Measurements from ENCODE around the gene MAOA. TPM values are rescaled to one million over a fixed set of nuclear protein-coding genes. Genes with fewer than 3 reads are reported as not detected.

The MAOA gene
- polyA plus RNA-seq, 1 donor from 2014 or later = 1.3 TPM

DNA sequence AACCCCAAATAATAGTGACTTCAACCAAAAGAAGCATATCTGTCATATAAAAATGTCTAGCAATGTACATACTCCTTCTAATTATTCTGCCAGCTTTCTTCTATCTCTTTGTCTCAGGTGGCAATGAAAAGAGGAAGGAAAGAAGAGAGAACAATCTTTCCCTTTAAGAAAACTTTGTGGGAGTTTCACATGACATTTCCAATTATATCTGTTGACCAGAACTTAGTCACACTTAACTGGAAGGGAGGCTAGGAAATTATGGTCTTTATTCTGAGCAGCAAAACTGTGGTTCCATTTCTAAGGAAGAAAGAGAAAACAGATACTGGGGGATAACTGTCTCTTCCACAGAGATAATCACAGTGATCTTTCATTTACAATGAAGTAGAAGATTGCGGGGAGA is 12.9 kb upstream of the MAOA start (continued):
- TF ChIP-seq, protein P1, sequence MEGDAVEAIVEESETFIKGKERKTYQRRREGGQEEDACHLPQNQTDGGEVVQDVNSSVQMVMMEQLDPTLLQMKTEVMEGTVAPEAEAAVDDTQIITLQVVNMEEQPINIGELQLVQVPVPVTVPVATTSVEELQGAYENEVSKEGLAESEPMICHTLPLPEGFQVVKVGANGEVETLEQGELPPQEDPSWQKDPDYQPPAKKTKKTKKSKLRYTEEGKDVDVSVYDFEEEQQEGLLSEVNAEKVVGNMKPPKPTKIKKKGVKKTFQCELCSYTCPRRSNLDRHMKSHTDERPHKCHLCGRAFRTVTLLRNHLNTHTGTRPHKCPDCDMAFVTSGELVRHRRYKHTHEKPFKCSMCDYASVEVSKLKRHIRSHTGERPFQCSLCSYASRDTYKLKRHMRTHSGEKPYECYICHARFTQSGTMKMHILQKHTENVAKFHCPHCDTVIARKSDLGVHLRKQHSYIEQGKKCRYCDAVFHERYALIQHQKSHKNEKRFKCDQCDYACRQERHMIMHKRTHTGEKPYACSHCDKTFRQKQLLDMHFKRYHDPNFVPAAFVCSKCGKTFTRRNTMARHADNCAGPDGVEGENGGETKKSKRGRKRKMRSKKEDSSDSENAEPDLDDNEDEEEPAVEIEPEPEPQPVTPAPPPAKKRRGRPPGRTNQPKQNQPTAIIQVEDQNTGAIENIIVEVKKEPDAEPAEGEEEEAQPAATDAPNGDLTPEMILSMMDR (IDR thresholded peaks at IDR 0.05; ENCODE audit: poor library complexity, severe bottlenecking) = no peak
- TF ChIP-seq TAF1 (IDR thresholded peaks at IDR 0.05; ENCODE audit: low read depth) (no peak), EP300 (conservative IDR thresholded peaks at IDR 0.05; ENCODE audit: poor library complexity, severe bottlenecking) (no peak)

DNA sequence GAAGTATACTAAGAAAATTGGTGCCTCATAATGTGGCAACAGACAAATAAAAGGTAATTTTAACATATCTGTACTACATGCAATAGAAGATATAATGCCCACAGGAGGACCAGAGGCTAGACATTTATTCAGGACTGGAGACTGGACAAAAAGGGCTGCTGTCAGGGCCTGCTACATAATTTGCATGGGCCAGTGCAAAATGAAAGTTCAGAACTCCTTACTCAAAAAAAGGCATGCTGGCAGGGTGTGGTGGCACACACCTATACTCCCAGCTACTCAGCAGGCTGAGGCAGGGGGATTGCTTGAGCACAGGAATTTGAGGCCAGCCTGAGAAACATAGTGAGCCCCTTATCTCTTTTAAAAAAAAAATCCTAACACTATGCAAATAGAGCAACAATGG is 12.4 kb upstream of the MAOA start:
- H3K27me3 ChIP-seq (ENCODE audit: insufficient read depth, low read depth, low read length) = no peaks in the 10 kb centered on the region
- no peak overlapping the region for H3K27ac ChIP-seq (ENCODE audit: low read length)
- no peaks in the 10 kb centered on the region for H3F3A ChIP-seq (ENCODE audit: insufficient read depth, low read length, poor library complexity, severe bottlenecking)
- TF ChIP-seq MXI1 (conservative IDR thresholded peaks at IDR 0.05; ENCODE audit: poor library complexity, severe bottlenecking) (no peak), SMC3 (conservative IDR thresholded peaks at IDR 0.05; ENCODE audit: poor library complexity) (no peak), TAF1 (IDR thresholded peaks at IDR 0.05; ENCODE audit: low read depth) (no peak), EZH2 (IDR thresholded peaks at IDR 0.05; ENCODE audit: borderline replicate concordance, insufficient read depth, low read length, poor library complexity, severe bottlenecking) (no peak), EP300 (conservative IDR thresholded peaks at IDR 0.05; ENCODE audit: poor library complexity, severe bottlenecking) (no peak), RAD21 (conservative IDR thresholded peaks at IDR 0.05) (no peak), POLR2AphosphoS5 (IDR thresholded peaks at IDR 0.05) (no peak)
- TF ChIP-seq, protein P2, sequence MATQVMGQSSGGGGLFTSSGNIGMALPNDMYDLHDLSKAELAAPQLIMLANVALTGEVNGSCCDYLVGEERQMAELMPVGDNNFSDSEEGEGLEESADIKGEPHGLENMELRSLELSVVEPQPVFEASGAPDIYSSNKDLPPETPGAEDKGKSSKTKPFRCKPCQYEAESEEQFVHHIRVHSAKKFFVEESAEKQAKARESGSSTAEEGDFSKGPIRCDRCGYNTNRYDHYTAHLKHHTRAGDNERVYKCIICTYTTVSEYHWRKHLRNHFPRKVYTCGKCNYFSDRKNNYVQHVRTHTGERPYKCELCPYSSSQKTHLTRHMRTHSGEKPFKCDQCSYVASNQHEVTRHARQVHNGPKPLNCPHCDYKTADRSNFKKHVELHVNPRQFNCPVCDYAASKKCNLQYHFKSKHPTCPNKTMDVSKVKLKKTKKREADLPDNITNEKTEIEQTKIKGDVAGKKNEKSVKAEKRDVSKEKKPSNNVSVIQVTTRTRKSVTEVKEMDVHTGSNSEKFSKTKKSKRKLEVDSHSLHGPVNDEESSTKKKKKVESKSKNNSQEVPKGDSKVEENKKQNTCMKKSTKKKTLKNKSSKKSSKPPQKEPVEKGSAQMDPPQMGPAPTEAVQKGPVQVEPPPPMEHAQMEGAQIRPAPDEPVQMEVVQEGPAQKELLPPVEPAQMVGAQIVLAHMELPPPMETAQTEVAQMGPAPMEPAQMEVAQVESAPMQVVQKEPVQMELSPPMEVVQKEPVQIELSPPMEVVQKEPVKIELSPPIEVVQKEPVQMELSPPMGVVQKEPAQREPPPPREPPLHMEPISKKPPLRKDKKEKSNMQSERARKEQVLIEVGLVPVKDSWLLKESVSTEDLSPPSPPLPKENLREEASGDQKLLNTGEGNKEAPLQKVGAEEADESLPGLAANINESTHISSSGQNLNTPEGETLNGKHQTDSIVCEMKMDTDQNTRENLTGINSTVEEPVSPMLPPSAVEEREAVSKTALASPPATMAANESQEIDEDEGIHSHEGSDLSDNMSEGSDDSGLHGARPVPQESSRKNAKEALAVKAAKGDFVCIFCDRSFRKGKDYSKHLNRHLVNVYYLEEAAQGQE (IDR thresholded peaks at IDR 0.05; ENCODE audit: borderline replicate concordance) = no peak
- TF ChIP-seq, protein P1 (IDR thresholded peaks at IDR 0.05; ENCODE audit: poor library complexity, severe bottlenecking) = no peak
- H3K79me2 ChIP-seq (replicated peaks; ENCODE audit: insufficient read depth, low read length) = no peaks in the 10 kb centered on the region
- H3K9ac ChIP-seq (ENCODE audit: low read length) = no peak overlapping the region
- no peaks in the 10 kb centered on the region for H3K9me2 ChIP-seq (ENCODE audit: insufficient read depth, low read length)
- no peaks in the 10 kb centered on the region for H3K36me3 ChIP-seq (ENCODE audit: insufficient read depth, low read length)
- H3K9me3 ChIP-seq (ENCODE audit: low read length) = no peaks in the 10 kb centered on the region
- H3K4me3 ChIP-seq (ENCODE audit: low read length) = no peak overlapping the region
- no peak overlapping the region for H2AFZ ChIP-seq (ENCODE audit: low read depth, low read length)
- H4K20me1 ChIP-seq (ENCODE audit: insufficient read depth) = no peaks in the 10 kb centered on the region
- no peak overlapping the region for H3K4me2 ChIP-seq (ENCODE audit: low read length)
